ENCODE data around the gene SLC1A6. TPM values are rescaled to one million over a fixed set of nuclear protein-coding genes. Genes with fewer than 3 reads are reported as not detected.
"Not testable (repeated sequence)": the region's sequence is repeated elsewhere in the genome, so short reads cannot be mapped to it uniquely, and the experiment has no call there.

Gene SLC1A6
- total RNA-seq, result not detected
- long read RNA-seq, result 0 reads

GRCh38 chr19:14979476-14980255 lies at the start of gene SLC1A6:
Gene SLC1A6, minus strand, starts transcription at chr19:14979864. Its CDS starts 6,954 bp downstream, at chr19:14972910.
- DNase-seq (no peak), ATAC-seq (no peak)
- intact Hi-C loops (cut with DNase I), result no loop called here

- no peak for DNase-seq
- ATAC-seq, result no peak
- intact Hi-C loops (cut with DNase I), result no loop called here
Measured at GRCh38 chr19:15028490-15028889, 48.8 kb upstream of the SLC1A6 start.

DNA sequence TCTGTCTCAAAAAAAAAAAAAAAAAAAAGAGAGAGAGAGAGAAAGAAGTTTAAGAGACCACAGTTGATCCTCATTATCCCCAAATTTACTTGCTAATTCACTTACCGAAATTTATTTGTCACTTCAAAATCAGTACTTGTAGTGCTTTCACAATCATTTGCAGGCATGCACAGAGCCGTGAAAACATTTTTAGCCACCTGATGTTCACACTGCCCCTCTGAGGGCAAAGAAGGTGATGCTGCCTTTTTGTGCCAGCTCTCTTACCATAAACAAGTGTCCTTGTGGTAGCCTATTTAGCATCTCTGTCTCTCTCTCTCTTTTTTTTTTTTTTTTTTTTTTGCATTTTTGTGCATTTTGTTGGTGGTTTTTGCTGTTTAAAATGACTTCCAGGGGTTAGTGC lies 45.6 kb upstream of the SLC1A6 start:
- ATAC-seq, result no peak
- intact Hi-C loops (cut with DNase I), result no loop called here

DNA sequence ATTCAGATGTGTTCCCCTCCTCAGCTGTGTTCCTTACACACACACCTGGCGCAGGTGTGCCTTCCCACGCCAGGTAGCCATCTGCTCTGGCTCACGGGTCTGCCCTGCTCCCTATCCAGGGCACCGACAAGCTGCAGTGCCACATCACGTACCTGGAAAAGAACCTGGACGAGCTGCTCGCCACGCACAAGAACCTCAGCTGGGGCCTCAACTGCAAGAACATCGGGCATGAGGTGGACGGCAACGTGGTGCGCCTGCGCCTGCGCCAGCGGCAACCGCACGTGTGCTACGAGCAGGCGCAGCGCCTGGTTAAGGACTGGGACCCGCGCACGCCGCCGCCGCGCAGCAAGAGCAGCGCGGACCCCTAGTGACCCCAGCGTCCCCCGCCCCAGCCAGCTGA lies 43.1 kb upstream of the SLC1A6 start:
- no peak for DNase-seq
- intact Hi-C loops (cut with DNase I), result no loop called here
- ATAC-seq, result no peak

More for the DNA sequence above, 45.6 kb upstream of the SLC1A6 start:
- no peak for DNase-seq

DNA sequence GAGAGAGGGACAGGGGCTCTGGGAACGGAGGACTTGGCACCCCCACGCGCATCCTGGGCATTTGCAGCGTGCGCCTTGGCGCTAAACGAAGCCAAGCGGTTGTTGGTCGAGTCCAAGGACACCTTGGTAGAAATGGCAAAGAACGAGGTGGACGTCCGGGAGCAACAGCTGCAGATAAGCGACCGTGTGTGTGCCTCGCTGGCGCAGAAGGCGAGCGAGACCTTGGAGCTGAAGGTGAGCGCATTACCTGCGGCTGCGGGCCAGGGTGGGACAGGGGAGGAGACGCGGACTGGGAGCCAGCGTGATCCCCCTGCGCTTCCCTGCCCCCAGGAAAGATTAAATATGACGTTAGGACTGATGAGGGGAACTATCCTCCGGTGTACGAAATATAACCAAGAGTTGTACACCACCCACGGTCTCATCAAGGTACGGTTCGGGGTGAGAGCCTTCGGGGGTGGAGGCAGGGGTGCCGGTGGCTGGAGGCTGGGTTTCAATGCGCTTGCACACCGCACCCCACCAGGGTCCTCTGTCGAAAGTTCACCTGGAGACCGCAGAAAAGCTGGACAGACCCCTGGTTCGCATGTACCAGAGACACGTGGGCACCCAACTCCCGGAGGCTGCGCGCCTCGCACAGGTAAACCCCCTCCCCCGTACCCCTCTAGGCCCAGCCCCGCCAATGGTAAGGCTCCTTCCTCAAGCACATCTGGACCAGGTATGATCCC lies 41.8 kb upstream of the SLC1A6 start:
- ATAC-seq (no peak), DNase-seq (no peak)
- intact Hi-C loops (cut with DNase I), result no loop called here

DNA sequence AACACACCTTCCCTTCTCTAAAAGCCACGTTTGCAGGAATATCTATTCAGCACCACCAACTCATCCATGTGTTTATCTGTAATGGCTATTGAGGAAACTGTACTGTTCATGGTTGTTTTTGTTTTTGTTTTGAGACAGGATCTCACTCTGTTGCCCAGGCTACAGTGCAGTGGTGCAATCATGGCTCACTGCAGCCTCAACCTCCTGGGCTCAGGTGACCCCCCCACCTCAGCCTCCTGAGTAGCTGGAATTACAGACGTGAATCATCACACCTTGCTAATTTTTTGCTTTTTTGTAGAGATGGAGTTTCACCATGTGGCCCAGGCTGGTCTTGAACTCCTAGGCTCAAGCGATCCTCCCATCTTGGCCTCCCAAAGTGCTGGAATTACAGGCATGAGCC lies 39.2 kb upstream of the SLC1A6 start:
- DNase-seq; ATAC-seq; intact Hi-C loops (cut with DNase I): not testable (repeated sequence)

GRCh38 chr19:15015946-15016542 lies 36.4 kb upstream of the SLC1A6 start:
- no peak for ATAC-seq
- intact Hi-C loops (cut with DNase I), result no loop called here
- DNase-seq, result no peak

DNA sequence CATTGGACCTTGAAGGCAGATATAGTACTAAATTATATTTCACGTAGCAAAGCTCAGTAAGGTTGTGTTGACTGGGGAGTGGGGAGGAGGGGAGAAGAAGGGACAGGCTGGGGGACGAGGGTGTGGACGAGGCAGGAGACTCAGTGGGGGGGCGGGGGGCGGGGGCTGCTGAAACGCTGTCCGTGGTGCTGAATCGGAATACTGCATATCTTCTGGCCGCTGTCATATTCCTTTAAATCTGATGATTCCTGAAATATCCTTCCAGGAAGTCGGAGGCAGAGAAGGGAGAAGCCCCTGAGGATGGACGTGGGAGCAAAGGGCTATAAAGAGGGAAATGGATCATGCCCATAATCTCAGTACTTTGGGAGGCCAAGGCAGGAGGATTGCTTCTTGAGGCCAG lies 34.9 kb upstream of the SLC1A6 start:
- ATAC-seq, result no peak
- intact Hi-C loops (cut with DNase I), result no loop called here
- DNase-seq, result no peak

- DNase-seq (no peak), ATAC-seq (no peak)
- intact Hi-C loops (cut with DNase I), result no loop called here
Measured at GRCh38 chr19:15010501-15011300, 31.0 kb upstream of the SLC1A6 start.

GRCh38 chr19:15008308-15008707 lies 28.6 kb upstream of the SLC1A6 start:
- ATAC-seq, result no peak
- DNase-seq, result no peak
- intact Hi-C loops (cut with DNase I), result no loop called here

DNA sequence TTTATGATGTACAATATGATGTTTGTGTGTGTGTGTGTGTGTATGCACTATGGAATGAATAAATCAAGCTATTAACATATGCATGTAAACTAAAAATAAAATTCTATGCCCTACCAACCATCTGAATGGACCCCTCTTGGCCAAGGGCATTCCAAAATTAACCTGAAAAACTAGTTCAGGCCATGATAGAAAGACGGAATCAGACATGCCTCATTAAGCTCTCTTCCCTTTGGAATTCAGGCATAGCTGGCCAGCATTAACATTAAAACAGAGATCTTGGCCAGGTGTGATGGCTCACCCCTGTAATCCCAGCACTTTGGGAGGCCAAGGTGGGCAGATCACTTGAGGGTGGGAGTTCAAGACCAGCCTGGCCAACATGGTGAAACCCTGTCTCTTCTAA lies 18.3 kb upstream of the SLC1A6 start:
- intact Hi-C loops (cut with DNase I), result no loop called here

DNA sequence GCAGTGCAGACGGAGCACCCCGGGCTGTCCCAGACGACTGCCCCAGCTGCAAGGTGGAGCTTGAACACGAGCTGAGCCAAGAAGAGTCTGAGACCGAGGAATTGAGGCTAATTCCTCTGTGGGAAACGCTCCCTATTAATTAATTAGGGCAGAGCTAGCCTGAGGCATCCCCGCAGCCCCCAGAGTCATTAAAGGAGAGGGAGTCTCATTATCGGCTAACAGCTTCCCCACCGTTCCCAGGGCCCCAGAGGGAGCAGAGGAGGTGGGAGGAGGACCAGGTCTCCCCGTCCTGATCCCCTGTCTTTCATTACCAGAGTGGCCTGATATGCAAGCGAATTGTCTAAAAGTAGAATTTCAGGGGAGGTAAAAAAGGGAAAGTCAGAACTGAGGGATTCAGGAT lies 13.1 kb upstream of the SLC1A6 start:
- intact Hi-C loops (cut with DNase I), result no loop called here
- DNase-seq, result no peak
- no peak for ATAC-seq

More for the DNA sequence above, 18.3 kb upstream of the SLC1A6 start:
- ATAC-seq, result no peak
- no peak for DNase-seq

- intact Hi-C loops (cut with DNase I), result no loop called here
- ATAC-seq (no peak), DNase-seq (no peak)
Measured at GRCh38 chr19:14985133-14985532, 5.5 kb upstream of the SLC1A6 start.

GRCh38 chr19:14978161-14978776 lies 1.4 kb downstream of the SLC1A6 start:
- intact Hi-C loops (cut with DNase I), result no loop called here
- DNase-seq (no peak), ATAC-seq (no peak)

DNA sequence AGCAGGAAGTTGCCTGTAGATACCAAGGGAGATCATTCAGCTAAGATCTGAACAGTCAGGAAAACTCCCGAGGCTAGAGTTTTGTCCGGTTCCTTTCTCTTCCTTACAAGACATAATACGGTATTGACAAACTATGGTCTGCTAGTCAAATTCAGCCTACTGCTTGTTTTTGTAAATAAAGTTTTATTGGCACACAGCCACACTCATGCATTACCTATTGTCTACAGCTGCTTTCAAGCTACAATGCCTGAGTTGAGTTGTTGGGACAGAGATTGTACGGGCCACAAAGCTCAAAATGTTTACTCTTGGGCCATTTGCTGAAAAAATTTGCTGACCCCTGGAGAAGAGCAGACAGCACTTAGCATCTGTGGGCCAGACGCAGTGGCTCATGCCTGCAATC lies 2.5 kb downstream of the SLC1A6 start:
- DNase-seq, result no peak
- intact Hi-C loops (cut with DNase I), result no loop called here
- no peak for ATAC-seq

GRCh38 chr19:14974488-14974887 lies 5.2 kb downstream of the SLC1A6 start:
- intact Hi-C loops (cut with DNase I), result no loop called here
- no peak for ATAC-seq
- no peak for DNase-seq

DNA sequence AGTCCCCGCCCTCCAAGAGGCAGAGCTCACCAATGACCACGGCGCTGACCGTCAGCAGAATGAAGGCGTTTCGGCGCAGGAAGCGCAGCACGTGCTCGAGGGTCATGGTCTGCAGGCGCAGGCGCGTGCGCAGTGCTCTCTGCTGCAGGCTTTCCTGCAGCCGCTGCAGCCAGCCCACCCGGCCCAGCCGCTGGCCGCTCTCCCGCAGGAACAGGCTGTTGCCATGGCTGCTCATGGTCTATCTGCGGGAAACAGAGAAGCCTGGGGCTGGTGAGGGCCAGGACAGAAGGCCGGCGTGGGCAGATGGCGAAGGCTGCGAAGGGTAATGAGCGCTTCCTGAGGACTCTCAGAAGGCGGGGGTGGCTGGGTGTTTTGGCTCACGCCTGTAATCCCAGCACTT lies 7.0 kb downstream of the SLC1A6 start:
- DNase-seq, result no peak
- ATAC-seq, result no peak
- intact Hi-C loops (cut with DNase I), result no loop called here

- DNase-seq (no peak), ATAC-seq (no peak)
- intact Hi-C loops (cut with DNase I), result no loop called here
Measured at GRCh38 chr19:14971474-14971873, 8.2 kb downstream of the SLC1A6 start.

- DNase-seq (no peak), ATAC-seq (no peak)
- intact Hi-C loops (cut with DNase I), result no loop called here
Measured at GRCh38 chr19:14968247-14968646, 11.4 kb downstream of the SLC1A6 start.

Data from left cardiac atrium (tissue), 4 donors.